Neural cell (in vitro differentiated cells): Measurements from ENCODE around the gene ZNF574. TPM values are rescaled to one million over a fixed set of nuclear protein-coding genes. Genes with fewer than 3 reads are reported as not detected.
A peak's percentile ranks its signal among the peaks of the same experiment; 100 is the strongest.

Source experiments
- H2AFZ ChIP-seq: fragments of 200-600, 300-800 bp; sonication (generic), shearing (Covaris generic); 2 replicates; pipeline ENCODE4 v1.6.0; 2014; ENCODE audit warnings: low read depth, mild to moderate bottlenecking, antibody characterized with exemption, low read length, moderate library complexity
- H3F3A ChIP-seq: fragments of 200-600 bp; shearing (Covaris generic); 2 replicates; pipeline ENCODE4 v1.6.1; 2016; ENCODE audit warnings: mild to moderate bottlenecking, moderate library complexity, mixed read lengths, antibody characterized with exemption, low read length; ENCODE audit not compliant: insufficient read depth, poor library complexity, severe bottlenecking
- H3K27ac ChIP-seq: fragments of 200-600, 300-800 bp; sonication (generic), shearing (Covaris generic); 2 replicates; pipeline ENCODE4 v1.5.1; 2014; ENCODE audit warnings: mild to moderate bottlenecking, low read length, moderate library complexity
- H3K27me3 ChIP-seq: fragments of 300-800, 200-600 bp; sonication (generic), shearing (Covaris generic); 2 replicates; pipeline ENCODE4 v1.6.0; 2014; ENCODE audit warnings: mild to moderate bottlenecking, low read depth, low read length, moderate library complexity; ENCODE audit not compliant: insufficient read depth
- H3K36me3 ChIP-seq: fragments of 300-800, 200-600 bp; sonication (generic), shearing (Covaris generic); 2 replicates; pipeline ENCODE4 v1.5.1; 2014; ENCODE audit warnings: mild to moderate bottlenecking, antibody characterized with exemption, low read length, moderate library complexity; ENCODE audit not compliant: insufficient read depth
- H3K4me2 ChIP-seq: fragments of 300-800, 200-600 bp; sonication (generic), shearing (Covaris generic); 2 replicates; pipeline ENCODE4 v1.6.0; 2014; ENCODE audit warnings: mild to moderate bottlenecking, low read length
- H3K4me3 ChIP-seq: fragments of 300-800, 200-600 bp; sonication (generic), shearing (Covaris generic); 2 replicates; pipeline ENCODE4 v1.5.1; 2014; ENCODE audit warnings: mild to moderate bottlenecking, low read length, moderate library complexity
- H3K79me2 ChIP-seq: fragments of 200-600 bp; shearing (Covaris generic); replicated peaks from 2 replicates; pipeline ENCODE4 v1.6.0; 2014; ENCODE audit warnings: mild to moderate bottlenecking, low read length, moderate library complexity; ENCODE audit not compliant: insufficient read depth
- H3K9ac ChIP-seq: fragments of 300-800, 200-600 bp; sonication (generic), shearing (Covaris generic); 2 replicates; pipeline ENCODE4 v1.6.1; 2016; ENCODE audit warnings: mild to moderate bottlenecking, low read length, mixed read lengths
- H3K9me2 ChIP-seq: fragments of 200-600 bp; shearing (Covaris generic); 2 replicates; pipeline ENCODE4 v1.6.1; 2016; ENCODE audit warnings: mild to moderate bottlenecking, low read length, mixed read lengths; ENCODE audit not compliant: insufficient read depth
- H3K9me3 ChIP-seq: fragments of 200-600, 300-800 bp; sonication (generic), shearing (Covaris generic); 2 replicates; pipeline ENCODE4 v1.6.1; 2016; ENCODE audit warnings: mild to moderate bottlenecking, mixed run types, low read length, moderate library complexity, mixed read lengths
- H4K20me1 ChIP-seq: fragments of 200-600 bp; shearing (Covaris generic); 2 replicates; pipeline ENCODE4 v1.6.1; 2016; ENCODE audit warnings: mild to moderate bottlenecking, mixed run types; ENCODE audit not compliant: insufficient read depth
- EP300 ChIP-seq: fragments of 450-650 bp; conservative IDR thresholded peaks from 2 replicates; pipeline ENCODE4 v1.6.1; 2014; ENCODE audit warnings: antibody characterized with exemption, mild to moderate bottlenecking, moderate library complexity; ENCODE audit not compliant: poor library complexity, severe bottlenecking
- EZH2 ChIP-seq: fragments of 200-600, 300-800 bp; shearing (Covaris generic), sonication (generic); IDR thresholded peaks from 2 replicates; pipeline ENCODE4 v1.6.1; 2014; ENCODE audit warnings: antibody characterized with exemption, low read length, borderline replicate concordance, mild to moderate bottlenecking; ENCODE audit not compliant: insufficient read depth, poor library complexity, severe bottlenecking
- MXI1 ChIP-seq: fragments of 450-650 bp; conservative IDR thresholded peaks from 2 replicates; pipeline ENCODE4 v1.6.1; 2014; ENCODE audit warnings: antibody characterized with exemption, mild to moderate bottlenecking; ENCODE audit not compliant: poor library complexity, severe bottlenecking
- POLR2AphosphoS5 ChIP-seq: IDR thresholded peaks from 2 replicates; pipeline ENCODE4 v1.6.1; 2012
- RAD21 ChIP-seq: fragments of 450-650 bp; conservative IDR thresholded peaks from 2 replicates; pipeline ENCODE4 v1.6.1; 2014; ENCODE audit warnings: antibody characterized with exemption, mild to moderate bottlenecking, moderate library complexity
- SMC3 ChIP-seq: fragments of 450-650 bp; conservative IDR thresholded peaks from 2 replicates; pipeline ENCODE4 v1.6.1; 2014; ENCODE audit warnings: antibody characterized with exemption, mild to moderate bottlenecking, moderate library complexity; ENCODE audit not compliant: poor library complexity
- TAF1 ChIP-seq: IDR thresholded peaks from 2 replicates; pipeline ENCODE4 v1.6.1; 2012; ENCODE audit warnings: low read depth
- polyA plus RNA-seq: library from polyadenylated mRNA; depleted of rRNA; stranded (reverse); fragments of >200 nt; gene quantifications from 2 replicates; pipeline ENCODE4 v1.2.3, GENCODE V29; 2014
- TF ChIP-seq, protein P1 (sequence below): IDR thresholded peaks from 2 replicates; pipeline ENCODE4 v1.6.1; 2012; ENCODE audit warnings: borderline replicate concordance
- TF ChIP-seq, protein P2 (sequence below): fragments of 450-650 bp; IDR thresholded peaks from 2 replicates; pipeline ENCODE4 v1.5.1; 2014; ENCODE audit warnings: antibody characterized with exemption, mild to moderate bottlenecking, moderate library complexity; ENCODE audit not compliant: poor library complexity, severe bottlenecking

ZNF574 gene
- polyA plus RNA-seq, 1 donor from 2014 or later = 7.0 TPM

DNA sequence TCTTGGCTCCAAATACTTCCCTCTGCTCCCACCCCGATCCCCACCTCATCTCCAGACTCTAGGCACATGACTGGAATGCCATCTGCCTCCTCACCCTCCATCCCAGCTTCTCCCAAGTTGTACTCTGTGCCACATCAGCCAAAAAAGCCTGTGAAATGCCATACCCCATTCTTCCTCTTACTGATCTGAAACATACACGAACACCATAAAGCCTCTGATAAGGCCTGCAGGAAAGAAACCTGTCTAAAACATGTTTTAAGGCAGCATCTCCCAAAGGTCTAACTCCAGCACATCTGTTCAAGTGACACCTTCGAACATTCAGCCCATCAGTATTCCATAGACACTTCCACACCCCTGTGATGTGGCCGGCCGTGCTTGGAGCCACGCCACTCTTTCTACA, 11.5 kb upstream of the ZNF574 start:
- no peaks in the 10 kb centered on the region for H3K9me2 ChIP-seq
- H3F3A ChIP-seq = peaks cover 3% of the 10 kb centered on the region
- no peaks in the 10 kb centered on the region for H3K9me3 ChIP-seq
- H2AFZ ChIP-seq = no peak overlapping the region
- TF ChIP-seq RAD21 (no peak), EP300 (no peak), MXI1 (no peak), SMC3 (no peak), POLR2AphosphoS5 (no peak)
- TF ChIP-seq, protein P1, sequence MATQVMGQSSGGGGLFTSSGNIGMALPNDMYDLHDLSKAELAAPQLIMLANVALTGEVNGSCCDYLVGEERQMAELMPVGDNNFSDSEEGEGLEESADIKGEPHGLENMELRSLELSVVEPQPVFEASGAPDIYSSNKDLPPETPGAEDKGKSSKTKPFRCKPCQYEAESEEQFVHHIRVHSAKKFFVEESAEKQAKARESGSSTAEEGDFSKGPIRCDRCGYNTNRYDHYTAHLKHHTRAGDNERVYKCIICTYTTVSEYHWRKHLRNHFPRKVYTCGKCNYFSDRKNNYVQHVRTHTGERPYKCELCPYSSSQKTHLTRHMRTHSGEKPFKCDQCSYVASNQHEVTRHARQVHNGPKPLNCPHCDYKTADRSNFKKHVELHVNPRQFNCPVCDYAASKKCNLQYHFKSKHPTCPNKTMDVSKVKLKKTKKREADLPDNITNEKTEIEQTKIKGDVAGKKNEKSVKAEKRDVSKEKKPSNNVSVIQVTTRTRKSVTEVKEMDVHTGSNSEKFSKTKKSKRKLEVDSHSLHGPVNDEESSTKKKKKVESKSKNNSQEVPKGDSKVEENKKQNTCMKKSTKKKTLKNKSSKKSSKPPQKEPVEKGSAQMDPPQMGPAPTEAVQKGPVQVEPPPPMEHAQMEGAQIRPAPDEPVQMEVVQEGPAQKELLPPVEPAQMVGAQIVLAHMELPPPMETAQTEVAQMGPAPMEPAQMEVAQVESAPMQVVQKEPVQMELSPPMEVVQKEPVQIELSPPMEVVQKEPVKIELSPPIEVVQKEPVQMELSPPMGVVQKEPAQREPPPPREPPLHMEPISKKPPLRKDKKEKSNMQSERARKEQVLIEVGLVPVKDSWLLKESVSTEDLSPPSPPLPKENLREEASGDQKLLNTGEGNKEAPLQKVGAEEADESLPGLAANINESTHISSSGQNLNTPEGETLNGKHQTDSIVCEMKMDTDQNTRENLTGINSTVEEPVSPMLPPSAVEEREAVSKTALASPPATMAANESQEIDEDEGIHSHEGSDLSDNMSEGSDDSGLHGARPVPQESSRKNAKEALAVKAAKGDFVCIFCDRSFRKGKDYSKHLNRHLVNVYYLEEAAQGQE = no peak
- TF ChIP-seq, protein P2, sequence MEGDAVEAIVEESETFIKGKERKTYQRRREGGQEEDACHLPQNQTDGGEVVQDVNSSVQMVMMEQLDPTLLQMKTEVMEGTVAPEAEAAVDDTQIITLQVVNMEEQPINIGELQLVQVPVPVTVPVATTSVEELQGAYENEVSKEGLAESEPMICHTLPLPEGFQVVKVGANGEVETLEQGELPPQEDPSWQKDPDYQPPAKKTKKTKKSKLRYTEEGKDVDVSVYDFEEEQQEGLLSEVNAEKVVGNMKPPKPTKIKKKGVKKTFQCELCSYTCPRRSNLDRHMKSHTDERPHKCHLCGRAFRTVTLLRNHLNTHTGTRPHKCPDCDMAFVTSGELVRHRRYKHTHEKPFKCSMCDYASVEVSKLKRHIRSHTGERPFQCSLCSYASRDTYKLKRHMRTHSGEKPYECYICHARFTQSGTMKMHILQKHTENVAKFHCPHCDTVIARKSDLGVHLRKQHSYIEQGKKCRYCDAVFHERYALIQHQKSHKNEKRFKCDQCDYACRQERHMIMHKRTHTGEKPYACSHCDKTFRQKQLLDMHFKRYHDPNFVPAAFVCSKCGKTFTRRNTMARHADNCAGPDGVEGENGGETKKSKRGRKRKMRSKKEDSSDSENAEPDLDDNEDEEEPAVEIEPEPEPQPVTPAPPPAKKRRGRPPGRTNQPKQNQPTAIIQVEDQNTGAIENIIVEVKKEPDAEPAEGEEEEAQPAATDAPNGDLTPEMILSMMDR = no peak
- H3K27ac ChIP-seq = no peak overlapping the region
- H4K20me1 ChIP-seq = no peaks in the 10 kb centered on the region
- H3K9ac ChIP-seq = no peak overlapping the region
- H3K79me2 ChIP-seq = peaks cover 43% of the 10 kb centered on the region
- H3K27me3 ChIP-seq = no peaks in the 10 kb centered on the region
- H3K36me3 ChIP-seq = no peaks in the 10 kb centered on the region
- H3K4me2 ChIP-seq = no peak overlapping the region
- H3K4me3 ChIP-seq = no peak overlapping the region

DNA sequence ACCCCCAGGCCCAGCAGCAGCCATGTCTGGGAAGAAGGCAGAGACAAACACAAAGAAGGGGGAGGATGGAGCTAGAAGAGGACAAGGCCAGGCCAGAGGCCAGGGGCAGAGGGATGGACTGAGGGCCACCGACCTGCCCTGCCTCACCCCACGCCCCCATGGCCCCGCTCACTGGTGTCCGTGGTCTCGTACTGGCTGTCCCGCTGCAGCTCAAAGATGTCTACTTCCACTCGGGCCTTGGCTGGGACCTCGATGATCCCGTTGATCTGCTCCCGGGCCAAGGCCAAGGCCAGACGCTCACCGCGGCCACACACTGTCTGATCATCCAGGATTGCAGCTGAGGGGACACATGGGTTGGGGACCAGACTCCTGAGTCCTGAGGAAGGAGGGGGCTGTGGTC, 10.9 kb upstream of the ZNF574 start:
- no peak overlapping the region for H2AFZ ChIP-seq

More for the DNA sequence above, 10.9 kb upstream of the ZNF574 start:
- no peaks in the 10 kb centered on the region for H3K9me3 ChIP-seq
- no peak overlapping the region for H3K4me2 ChIP-seq
- H3K36me3 ChIP-seq = no peaks in the 10 kb centered on the region
- no peak overlapping the region for H3K27ac ChIP-seq
- H3K9me2 ChIP-seq = no peaks in the 10 kb centered on the region
- no peaks in the 10 kb centered on the region for H3K27me3 ChIP-seq
- H3K4me3 ChIP-seq = peak overlapping the region; percentile 90
- no peak overlapping the region for H3K9ac ChIP-seq
- no peaks in the 10 kb centered on the region for H4K20me1 ChIP-seq
- TF ChIP-seq, protein P1 = no peak
- no peak for TF ChIP-seq TAF1
- no peak for TF ChIP-seq RAD21
- TF ChIP-seq EZH2 = no peak
- TF ChIP-seq, protein P2 = no peak
- no peak for TF ChIP-seq MXI1
- TF ChIP-seq SMC3 = no peak
- no peak for TF ChIP-seq EP300
- no peak for TF ChIP-seq POLR2AphosphoS5
- H3F3A ChIP-seq = peaks cover 3% of the 10 kb centered on the region
- H3K79me2 ChIP-seq = peaks cover 48% of the 10 kb centered on the region
